GM21825 (cell line): ENCODE results near the gene ITGAD.
A peak's percentile ranks its signal among the peaks of the same experiment; 100 is the strongest.
"Not testable (repeated sequence)": the region's sequence is repeated elsewhere in the genome, so short reads cannot be mapped to it uniquely, and the experiment has no call there.

Experiments used
- ATAC-seq: cut with Tn5 transposase; IDR thresholded peaks from one replicate; pipeline ENCODE4 v1.9.1; 2021; ENCODE audit warnings: mild to moderate bottlenecking, moderate library complexity; ENCODE audit not compliant: unreplicated experiment

Gene ITGAD

DNA sequence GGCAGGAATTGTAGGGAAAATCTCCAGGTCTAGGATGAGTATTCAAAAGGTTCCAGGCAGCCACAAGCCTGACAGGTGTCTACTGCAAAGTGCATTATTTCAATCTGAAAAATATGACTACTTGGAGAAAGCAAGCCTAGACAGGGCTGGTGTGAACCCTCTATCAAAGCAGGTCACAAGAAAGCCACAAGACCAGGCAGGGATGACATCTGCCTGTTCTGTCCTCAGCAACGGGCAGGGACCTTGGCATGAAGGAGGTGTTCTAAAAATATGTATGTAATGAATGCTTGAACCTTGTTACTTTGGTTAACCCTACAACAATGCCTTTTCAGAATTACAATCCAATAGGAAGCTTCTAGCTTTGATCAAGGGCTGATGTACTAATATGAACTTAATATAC lies 36.2 kb downstream of the ITGAD start:
- ATAC-seq: no peak

DNA sequence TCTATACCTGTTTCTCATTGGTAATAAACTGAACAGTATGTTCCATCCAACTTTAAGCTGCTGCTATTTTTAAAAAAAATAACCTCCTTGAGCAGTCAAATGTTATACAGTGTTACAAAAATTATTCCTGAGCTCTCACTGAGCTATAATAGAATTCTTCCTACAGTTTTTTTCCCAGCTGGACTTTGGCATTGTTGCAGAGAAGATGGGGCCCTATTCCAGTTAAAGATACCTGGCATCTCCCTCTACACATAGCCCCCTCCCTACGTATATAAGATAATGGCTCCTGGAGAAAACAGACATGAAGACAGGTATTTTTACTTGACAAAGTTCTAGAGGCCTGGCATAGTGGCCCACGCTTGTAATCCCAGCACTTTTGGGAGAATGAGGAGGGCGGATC lies 36.7 kb downstream of the ITGAD start:
- no peak for ATAC-seq

DNA sequence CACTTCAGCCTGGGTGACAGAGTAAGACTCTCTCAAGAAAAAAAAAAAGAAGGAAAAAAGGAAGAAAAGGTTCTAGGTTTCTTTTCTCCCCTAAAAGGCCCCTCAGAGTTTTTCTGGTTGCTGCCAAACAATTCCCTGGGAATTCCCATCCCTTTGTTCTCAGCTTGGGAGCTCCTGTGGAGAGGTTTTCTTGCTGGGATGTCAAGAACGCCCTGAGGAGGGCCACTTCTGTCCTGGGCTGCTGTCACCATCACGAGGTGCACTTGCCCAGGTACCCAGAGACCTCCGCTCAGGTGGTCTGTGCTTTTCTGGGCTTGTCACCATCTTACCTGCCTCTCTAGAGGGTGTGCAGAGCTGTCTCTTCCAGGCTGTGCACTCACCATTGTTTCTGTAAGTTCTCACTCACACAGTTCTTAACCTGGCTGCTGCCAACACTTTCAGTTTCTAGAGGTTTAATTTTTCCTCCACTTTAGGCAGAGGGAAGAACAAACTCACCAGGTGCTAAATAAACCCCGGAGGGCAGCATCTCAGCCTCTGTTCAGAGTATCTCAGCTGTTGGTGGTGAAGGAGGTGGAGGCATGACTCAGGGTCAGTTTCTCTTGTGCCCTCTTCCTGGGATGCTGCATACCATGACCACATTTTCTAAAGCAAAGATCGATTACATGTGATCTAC lies 37.4 kb downstream of the ITGAD start:
- ATAC-seq: no peak

DNA sequence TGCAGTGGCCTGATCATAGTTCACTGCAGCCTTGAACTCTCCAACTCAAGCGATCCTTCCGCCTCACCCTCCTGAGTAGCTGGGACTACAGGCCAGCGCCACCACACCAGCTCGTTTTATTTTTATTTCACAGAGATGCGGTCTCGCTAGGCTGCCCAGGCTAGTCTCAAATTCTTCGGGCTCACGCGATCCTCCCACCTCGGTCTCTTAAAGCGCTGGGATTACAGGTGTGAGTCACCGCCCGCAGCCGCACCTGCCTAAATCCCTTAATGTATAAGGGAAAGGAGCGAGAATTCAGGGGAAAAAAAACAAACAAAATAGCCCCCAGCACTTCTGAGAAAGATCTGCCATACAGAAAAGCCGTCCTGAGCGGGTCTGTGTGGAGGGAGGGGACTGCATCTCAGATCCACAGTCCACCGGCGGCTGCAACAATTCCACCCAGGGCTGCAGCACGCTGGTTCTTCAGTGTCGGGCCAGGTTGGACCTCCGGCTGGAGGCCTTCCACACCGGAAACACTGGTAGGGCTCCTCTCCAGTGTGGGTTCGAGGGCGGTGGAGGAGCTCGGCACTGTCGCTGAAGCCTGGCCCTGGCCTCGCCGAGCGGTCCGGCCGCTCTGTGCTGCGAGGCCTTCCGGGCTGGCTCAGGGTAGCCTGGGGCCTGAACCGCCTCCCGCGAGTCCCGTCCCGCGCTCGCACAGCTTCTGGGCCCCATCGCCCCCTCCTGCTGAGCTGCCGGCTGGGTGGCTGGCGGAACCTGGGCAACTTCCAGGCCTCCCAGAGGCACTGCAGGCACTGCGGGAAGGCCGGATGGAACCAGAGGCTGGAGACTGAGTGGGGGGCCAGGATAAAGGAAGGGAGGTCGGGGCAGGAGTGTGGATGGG lies 42.4 kb downstream of the ITGAD start:
- no peak for ATAC-seq

DNA sequence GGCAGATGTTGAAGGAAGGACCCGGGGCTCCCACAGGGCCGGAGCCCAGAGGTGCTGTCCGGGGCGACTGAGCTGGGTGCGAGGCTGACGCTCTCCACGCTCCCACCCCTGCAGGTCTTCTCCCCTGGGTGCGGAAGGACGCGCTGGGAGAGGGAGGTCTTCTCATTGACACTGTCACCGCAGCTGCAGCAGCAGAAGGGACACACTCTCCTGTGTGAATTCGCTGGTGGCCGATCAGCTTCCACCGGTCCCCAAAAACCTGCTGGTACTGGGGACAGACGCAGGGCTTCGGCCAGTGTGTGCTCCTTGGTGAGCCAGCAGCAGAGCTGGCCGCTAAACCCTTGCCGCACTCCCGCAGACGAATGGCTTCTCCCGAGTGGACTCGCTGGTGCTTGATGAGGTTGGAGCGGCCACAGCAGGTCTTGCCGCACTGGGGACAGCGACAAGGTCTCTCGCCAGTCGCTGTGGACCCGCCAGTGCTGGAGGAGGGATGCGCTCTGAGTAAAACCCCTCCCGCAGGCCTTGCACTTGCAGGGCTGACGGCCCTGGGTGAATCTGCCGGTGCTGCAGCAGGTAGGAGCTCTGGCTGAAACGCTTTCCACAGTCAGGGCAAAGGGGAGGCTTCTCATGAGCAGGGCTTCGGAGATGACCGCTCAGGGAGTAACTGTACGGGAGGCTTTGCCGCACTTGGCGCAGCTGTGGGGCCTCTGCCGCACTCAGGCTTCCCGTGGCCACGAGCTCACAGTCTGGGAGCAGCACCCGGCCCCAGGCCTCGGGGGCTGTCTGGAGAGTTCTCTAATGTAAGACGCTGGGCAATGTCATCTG lies 43.3 kb downstream of the ITGAD start:
- no peak for ATAC-seq

DNA sequence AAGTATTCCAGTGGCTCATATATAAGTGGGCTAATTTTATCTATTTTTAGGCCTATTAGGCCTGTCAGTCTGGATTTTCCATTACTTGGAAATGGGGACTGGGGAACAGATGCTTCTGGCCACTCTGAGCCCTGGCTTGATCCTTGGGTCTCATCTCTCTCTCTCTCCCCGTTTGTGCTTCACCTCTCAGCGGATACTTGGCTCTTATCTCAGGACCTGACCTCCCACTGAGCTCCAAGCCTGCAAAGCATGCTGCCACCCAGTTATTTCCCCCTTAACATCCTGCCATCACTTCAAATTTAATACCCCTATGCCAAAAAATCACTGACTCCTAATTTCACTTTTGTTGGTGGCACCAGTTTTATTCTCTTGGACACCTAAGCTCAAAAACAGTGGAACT lies 45.3 kb downstream of the ITGAD start:
- ATAC-seq: no peak

DNA sequence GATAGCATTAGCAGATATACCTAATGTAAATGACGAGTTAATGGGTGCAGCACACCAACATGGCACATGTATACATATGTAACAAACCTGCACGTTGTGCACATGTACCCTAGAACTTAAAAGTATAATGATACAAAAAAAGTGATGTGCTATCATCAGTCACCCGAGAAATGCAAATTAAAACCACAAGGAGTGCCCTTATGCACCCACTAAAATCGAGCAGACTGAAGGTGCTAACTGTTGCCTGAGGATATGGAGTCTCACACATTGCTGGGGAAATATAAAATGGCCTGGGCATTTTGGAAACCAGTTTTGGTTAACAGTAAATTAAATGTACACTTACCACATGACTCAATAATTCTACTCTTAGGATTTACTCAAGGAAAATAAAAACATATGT lies 45.9 kb downstream of the ITGAD start:
- not testable (repeated sequence) for ATAC-seq

DNA sequence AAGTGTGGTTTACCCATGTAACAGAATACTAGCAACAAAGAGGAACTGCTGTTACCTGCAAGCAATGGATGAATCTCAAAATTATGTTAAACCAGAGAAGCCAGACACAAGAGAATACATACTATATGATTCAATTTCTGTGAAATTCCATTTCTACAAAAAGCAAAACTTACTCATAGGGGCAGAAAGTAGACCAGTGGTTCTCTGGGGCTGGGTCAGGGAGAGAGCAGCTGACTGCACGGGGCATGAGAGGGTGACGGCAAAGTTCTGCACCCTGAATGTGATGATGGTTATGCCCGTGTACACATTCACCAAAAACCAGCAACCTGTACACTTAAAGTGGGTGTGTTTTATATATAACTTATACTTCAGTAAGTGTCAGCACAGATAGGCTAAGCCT lies 46.4 kb downstream of the ITGAD start:
- no peak for ATAC-seq

DNA sequence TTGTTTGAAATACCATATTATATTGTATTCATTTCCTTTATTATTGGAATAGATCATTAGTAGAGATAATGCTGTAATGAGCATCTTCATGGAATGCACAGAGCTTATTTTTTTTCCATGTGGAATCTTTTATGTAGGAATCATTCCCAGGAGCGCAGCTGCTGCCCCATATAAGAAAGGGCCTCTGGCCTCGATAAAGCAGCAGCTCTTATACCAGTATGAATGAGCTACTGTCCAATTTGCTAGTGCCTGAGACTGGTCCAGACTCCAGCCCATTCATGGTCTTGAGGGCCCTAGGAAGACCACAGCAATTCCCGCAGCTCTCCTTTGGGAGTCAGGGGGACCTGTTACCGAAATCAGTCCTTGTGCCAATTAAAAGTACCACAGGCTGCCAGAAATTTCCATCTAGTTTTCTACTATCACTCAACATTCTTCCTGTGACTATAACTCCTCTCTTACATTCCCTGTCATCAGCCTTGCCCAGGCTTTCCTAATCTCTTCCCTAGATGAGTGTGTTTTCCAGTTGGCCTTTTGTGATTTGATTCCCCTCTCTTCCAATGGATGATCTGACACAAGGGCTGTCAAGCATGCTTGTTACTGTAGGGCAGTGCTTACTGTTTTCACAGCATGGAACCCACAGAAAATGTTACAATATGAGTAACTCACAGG lies 47.5 kb downstream of the ITGAD start:
- ATAC-seq: no peak

DNA sequence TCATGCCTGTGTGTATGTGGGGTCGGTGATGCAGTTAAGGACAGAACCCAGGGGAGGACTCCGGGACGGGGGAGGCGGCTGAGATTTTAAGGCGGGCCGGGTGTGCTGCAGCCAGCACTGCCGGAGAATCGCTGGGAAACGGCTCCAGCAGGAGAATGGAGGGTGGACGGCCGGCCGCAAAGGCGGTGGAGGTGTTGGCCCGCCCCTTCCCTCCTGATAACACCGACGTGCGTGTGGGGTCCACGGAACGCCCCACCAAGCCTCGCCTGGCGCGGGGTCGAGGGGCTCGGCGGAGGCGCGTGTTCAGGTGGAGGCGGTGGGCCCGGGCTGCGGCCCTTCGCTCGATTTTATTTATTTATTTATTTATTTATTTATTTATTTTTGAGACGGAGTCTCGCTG lies 48.8 kb downstream of the ITGAD start:
- no peak for ATAC-seq

DNA sequence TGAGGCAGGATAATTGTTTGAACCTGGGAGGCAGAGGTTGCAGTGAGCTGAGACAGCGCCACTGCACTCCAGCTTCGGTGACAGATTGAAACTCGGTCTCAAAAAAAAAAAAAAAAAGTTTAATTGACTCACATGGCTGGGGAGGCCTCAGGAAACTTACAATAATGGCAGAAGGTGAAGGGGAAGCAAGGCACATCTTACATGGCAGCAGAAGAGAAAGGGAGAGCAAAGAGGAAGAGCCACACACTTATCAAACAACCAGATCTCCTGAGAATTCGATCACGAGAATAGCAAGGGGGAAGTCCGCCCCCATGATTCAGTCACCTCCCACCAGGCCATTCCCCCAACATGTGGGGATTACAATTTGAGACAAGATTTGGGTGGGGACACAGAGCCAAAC lies 52.8 kb downstream of the ITGAD start:
- ATAC-seq: not testable (repeated sequence)

DNA sequence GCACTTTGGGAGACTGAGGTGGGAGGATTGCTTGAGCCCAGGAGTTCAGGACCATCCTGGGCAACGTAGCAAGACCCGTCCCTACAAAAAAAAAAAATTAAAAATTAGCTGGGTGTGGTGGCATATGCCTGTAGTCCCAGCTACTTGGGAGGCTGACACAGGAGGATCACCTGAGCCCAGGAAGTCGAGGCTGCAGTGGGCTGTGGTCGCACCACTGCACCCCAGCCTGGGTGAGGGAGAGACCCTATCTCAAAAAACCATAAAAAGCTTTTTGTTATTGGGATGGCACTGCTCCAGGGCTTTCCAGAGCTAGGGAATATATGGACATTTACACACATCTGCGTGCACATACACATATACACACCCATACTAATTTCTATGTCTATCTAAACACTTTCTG lies 58.1 kb downstream of the ITGAD start:
- no peak for ATAC-seq

DNA sequence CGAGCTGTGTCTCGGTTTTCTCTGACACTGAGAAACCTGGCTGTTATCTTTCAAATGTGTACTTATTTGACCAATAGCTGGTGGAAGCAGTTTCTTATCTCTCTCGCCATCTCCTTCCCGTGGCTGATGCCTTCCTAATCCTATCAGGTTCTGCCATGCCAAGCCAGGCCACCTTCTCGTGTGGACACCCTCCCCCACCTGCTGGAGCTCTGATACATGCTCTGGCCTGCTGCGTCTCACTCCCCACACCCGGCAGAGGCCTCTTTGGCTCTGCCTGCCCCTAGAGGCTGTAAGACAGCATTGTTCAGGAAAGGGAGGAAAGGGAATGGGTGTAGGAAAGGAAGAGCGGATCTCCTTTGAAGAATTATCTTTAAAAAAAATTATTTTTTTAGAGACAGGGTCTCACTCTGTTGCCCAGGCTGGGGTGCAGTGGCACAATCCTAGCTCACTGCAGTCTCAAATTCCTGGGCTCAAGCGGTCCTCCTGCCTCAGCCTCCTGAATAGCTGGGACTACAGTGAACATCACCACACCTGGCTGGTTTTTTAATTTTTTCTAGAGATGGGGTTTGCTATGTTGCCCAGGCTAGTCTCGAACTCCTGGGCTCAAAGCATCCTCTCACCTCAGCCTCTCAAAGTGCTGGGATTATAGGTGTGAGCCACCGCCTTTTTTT lies 58.7 kb downstream of the ITGAD start:
- no peak for ATAC-seq

DNA sequence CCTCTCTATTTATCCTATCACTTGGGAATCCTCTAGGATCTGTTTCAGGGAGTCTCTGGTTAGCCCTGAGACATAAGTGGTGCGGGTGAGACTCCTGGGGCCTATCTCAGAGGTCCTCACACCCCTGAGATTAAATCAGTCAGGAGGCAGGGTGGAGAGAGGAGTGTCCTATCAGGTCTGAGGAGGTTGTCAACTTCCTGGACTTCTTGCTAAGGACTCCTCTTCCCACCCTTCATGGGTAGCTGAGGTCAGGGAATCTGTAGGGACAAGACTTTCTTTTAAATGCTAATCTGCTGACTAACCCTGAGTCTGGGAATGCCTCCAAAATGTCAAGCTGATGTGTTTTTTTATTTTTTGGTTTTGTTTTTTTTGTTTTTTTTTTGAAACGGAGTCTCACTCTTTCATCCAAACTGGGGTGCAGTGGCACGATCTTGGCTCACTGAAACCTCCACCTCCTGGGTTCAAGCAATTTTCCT lies 59.5 kb downstream of the ITGAD start:
- ATAC-seq: no peak

DNA sequence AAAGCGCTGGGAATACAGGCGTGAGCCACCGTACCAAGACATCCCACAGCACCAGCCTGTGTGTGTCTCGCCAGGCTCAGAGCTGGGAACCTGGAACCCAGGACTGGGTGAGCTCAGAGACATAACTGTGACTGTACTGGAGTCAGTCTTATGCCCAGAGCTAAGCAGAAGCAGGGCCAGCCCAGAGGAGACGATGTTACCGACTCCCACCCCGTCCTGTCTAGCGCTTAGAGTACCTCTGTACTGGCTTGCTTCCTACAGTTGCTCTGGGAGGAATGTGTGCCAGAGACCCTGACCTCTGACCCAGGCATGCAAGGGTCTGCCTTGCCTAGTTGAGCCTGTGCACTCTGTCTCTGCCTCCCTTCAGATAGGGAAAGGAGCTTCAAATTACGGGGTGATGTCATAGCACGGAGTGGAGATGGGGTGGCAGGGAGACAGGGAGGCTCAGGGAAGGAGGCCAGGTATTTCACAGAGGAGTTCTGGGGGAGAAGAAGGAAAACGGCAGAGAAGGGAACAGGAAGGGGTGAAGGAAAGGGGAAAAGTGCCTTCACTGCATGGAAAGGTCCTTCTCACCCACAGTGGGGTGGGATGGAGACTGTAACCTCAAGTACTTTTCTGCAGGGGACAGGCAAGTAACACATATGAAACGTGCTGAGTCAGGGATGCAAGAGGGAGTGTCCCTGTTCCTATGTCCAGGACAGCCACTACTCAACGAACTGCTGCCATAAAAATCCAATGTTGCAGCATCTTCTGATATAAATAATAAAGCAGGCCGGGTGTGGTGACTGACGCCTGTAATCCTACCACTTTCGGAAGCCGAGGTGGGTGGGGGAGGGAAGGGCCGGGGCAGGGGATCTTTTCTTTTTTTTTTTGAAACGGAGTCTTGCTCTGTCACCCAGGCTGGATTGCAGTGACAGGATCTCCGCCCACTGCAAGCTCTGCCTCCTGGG lies 60.4 kb downstream of the ITGAD start:
- ATAC-seq: no peak

DNA sequence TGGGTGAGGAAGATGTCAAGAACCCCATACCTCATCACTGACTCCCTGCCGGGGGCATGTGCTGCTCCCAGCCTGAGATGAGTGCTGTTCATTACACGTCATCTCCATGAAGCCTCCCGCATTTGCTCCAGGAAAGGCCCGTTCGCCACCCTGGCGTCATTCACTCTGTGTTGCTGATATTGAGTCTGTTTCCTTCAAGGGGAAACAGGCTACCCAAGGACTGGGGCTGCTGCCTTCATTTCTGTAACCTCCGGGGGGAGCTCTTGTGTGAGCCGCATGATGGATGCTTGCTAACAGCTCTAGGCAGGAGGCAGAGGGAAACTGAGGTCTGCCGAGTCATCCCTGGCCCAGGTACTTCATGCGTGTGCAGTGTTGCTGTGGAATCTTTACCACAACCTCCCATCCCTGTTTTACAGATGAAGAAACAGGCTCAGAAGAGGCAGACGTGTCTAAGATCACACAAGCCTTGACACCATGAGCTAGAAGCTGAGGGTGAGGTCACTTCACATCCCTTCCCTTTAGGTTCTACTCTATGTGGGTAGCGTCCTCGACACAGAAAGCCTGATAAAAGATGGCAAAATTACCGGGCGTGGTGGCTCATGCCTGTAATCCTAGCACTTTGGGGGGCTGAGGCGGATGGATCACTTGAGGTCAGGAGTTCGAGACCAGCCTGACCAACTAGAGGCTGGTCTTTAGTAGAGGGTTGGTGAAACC lies 62.6 kb downstream of the ITGAD start:
- ATAC-seq: no peak

DNA sequence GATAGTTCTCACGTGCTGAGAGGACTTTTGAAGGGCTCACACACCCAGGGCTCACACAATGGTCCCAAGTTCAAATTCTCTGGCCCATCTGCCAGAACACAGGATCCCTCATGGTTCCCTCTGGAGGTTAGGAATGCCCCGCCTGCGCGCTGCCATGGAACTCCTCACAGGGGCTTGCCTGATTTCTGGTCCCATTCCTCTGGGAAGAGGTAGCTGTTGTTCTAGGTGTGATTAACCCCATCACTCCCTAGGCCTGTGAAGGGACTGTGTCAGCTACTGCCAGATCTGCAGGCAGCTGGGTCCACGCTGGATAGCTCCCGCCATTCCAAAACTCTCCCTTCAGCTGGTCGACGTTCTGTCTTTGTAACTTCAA lies 63.8 kb downstream of the ITGAD start:
- ATAC-seq: no peak

DNA sequence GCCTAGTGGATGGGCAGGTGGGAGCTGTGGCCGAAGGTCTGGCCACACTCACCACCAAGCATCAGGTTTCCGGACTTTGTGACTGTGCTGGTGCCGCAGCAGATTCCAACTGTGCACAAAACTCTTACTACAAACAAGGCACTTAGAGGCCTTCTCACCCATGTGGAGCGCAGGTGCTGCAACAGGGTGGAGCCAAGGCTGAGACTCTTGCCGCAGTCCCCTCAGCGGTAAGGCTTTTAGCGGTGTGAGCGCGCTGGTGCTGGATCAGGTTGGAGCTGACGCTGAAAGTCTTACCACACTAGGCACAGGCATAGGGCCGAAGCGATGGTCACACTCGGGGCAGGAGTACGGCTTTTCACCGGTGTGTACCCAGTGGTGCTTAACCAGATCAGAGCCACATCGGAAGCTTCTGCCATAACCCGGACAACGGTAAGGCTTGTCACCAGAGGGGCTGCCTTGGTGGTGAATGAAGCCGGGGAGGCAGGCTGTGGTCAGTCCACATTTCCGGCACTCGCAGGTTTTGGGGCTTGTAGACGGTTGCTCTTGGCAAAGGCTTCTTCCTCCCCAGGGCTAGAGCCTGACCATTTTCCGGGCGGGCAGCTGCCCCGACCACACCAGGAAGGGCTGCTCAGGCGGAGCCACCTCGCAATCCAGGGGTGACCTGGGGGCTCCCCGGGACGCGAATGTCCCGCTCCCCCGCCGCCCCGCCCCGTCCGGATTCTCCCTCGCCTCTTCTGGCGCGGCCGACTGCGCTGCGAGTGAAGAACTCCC lies 65.1 kb downstream of the ITGAD start:
- ATAC-seq: peak; percentile 12
